Stimulated activated CD4-positive, alpha-beta T cell treated with anti-CD3 and anti-CD28 coated beads, Interleukin-1b, Interleukin-23, amount 100 ng/mL, for 48 hours (primary cell): ENCODE data around the gene KAZN.

ENCODE experiments used
- DNase-seq: peaks from one replicate; pipeline ENCODE4 v3.0.0-alpha.2; 2020

The KAZN gene

GRCh38 chr1:15100880-15101760 lies 502.6 kb downstream of the KAZN start:
- no peak for DNase-seq

GRCh38 chr1:15101801-15102200 lies 503.3 kb downstream of the KAZN start:
- no peak for DNase-seq

- DNase-seq: no peak
Observed at GRCh38 chr1:15102646-15103045, 504.2 kb downstream of the KAZN start.

GRCh38 chr1:15103211-15103610 lies 504.7 kb downstream of the KAZN start:
- no peak for DNase-seq

DNA sequence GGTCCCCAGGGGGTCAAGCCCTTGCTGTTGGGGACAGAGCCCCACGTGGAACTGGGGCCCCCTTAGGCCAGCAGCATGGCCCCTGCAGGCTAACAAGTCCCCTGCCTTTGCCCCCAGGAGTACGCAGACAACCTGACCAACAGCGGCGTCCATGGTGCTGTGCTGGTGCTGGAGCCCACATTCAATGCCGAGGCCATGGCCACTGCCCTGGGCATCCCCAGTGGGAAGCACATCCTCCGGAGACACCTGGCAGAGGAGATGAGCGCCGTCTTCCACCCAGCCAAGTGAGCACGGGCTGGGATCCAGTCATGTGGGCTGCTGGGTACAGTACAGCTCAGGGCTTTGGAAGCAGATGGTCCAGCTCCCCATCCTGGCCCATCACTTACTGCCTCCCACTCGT lies 505.4 kb downstream of the KAZN start:
- no peak for DNase-seq

- DNase-seq: no peak
Observed at GRCh38 chr1:15104768-15105167, 506.3 kb downstream of the KAZN start.

DNA sequence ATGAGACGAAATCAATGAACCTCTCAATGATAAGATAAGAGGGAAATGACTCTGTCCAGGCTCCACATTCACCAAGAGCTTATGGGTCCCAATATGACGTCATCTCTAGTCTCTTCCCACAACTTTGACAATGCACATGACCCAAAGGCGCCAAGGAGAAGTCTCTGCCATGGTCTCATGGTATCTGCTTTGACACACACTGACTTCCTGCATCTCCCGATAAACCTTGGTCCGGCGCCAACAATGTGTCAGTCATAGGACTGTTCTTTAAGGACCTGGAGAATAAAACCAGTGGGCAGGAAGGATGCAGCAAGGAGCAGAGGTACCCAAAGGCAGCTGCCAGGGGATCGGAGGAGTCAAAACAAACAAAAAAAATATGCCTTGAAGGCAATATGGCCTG lies 508.1 kb downstream of the KAZN start:
- no peak for DNase-seq

DNA sequence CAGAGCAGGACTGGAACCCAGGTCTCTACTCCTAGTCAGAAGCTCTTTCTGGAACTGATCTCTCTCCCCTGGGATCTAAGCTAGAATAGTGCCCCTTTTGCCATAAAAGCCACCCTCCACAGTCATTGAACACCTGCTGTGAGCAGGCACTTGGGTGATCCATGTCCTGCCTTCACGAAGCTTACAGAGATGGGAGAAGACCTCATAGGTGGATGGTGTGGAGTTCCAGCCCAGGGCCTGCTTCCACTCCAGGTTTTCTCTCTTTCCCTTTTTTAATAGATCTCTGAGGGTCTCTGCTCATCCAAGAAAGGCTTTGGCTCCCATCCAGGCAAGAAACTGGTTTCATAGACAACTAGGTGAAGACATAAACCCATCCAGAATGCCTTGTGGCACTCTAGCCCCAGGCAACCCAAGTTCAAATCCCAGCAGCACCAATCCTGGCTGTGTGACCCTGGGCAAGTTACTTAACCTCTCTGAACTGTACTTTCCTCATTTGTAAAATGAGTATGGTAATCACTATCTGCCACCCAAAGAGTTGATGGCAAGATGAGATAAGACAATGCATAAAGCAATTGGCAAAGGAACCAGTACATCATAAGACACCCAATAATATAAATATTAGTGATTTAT lies 508.7 kb downstream of the KAZN start:
- no peak for DNase-seq

DNA sequence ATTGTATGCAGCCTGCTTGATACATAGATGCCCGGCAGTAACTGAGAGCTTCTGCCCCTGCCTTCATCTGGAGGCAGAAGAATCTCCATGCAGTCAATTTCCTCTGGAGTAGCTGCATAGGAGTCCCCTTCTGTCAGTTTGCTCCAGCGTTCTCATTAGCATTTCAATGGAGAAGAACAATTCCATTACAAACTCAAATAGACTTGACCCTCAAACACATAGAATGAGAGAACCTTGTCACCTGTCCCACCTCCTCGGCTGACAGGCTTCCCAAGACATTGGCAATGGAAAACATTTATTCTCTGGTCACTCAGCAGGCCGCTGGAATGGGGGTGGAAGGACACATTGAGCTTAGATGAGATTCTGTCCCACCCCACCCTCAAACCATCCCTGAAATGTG lies 509.4 kb downstream of the KAZN start:
- DNase-seq: no peak

GRCh38 chr1:15110128-15110866 lies 511.8 kb downstream of the KAZN start:
- DNase-seq: no peak

GRCh38 chr1:15110867-15111230 lies 512.4 kb downstream of the KAZN start:
- no peak for DNase-seq

- no peak for DNase-seq
Observed at GRCh38 chr1:15113146-15113545, 514.7 kb downstream of the KAZN start.

- no peak for DNase-seq
Observed at GRCh38 chr1:15114884-15115283, 516.4 kb downstream of the KAZN start.

DNA sequence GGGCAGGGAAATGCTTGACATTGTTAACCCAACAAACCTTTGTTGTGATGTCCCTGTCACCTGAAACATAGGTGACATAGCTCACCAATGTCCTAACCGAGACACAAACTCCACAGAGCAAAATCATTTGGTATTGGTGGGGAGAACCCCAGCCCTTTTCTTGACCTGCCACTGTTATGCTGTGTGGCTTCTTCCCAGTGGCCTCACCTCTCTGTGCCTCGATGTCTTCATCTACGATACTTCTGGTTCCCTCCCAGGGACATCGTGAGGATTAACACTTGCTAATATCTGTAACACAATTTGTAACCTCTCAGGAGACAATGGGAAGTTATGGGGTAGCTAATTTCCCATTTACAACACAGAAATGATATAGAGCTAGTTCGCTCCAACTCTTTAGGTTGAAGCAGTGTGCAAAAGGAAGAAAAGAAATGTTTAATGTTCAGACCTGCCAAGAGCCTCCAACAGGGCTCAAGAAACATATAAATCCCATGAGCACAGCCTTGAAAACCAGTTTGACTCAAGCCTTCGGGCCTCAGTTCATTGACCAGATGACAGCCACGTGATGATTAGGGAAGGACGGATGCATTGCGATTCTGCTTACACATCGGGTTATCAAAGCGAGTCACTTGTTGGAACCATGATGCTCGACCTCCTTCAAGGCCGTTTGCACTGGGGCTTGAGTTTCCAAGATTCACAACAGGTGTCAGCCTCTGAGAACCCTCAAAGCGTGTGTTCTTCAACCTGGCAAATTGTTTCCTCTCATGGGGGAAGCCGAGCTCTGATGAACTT lies 517.3 kb downstream of the KAZN start:
- DNase-seq: no peak

DNA sequence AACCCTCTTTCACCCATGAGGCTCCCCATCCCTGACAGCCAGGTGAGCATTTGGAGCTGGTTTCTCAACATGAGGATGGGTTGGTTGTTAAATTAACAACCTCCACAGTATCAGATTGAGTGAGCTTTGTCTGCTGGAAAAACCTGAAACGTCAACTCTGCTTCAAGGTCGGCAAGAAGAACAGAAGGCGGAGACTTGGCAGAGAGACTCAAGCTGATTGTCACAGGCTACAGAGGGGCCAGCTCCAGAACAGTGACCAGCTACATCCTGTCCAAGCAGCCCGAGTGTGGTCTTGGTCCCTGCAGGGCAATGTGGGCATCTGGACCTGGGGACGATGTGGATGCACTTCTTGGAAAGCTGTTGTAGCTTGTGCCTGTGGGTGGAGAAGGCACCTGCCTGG lies 518.5 kb downstream of the KAZN start:
- no peak for DNase-seq

DNA sequence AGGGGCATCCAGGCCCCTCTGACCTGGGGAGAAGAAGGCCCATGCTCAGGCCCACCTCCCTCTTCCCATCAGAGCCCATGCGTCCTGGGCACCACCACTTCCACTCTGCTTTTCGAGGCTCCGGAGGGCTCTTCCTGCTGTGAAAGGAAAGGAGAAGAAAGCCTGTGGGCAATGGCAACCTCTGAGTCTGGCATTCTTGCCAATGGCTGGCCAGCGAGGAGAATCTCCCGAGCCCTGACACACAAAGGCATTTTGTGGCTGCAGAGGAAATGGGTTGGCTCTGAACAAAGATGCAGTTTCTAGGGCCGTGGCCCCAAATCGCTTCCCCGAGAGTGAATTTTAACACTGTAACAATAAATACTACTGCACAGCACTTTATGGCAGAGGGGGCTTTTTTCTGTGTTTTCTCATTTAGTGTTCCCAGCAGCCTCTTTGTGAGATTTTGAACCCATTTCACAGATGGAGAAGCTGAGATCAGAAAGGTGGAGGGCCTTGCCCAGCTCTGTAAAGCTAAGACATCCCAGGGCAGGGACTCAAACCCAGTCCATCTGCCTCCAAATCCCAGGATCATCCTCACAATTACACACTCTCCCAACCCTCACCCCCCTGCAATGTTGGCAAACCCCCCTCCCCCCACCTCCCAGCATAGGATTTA lies 519.3 kb downstream of the KAZN start:
- no peak for DNase-seq

DNA sequence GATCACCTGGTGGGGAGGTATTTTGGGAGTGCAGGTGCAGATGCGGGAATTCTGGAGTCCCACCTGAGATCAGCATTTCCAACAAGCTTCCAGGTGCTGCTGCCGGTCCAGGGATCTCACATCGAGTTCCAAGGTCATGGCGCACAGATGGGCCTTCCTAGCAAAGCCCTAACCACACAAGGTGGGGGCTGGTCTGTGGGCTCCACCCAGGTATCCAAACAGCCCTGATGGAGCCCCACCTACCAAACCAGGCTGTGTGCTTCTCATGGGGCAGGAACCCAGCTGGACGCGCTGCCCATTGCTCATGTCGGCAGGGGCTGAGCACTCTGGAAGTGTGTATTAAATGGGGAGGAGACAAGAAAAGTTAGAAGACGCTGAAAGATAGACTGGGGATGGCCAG lies 520.1 kb downstream of the KAZN start:
- DNase-seq: no peak

DNA sequence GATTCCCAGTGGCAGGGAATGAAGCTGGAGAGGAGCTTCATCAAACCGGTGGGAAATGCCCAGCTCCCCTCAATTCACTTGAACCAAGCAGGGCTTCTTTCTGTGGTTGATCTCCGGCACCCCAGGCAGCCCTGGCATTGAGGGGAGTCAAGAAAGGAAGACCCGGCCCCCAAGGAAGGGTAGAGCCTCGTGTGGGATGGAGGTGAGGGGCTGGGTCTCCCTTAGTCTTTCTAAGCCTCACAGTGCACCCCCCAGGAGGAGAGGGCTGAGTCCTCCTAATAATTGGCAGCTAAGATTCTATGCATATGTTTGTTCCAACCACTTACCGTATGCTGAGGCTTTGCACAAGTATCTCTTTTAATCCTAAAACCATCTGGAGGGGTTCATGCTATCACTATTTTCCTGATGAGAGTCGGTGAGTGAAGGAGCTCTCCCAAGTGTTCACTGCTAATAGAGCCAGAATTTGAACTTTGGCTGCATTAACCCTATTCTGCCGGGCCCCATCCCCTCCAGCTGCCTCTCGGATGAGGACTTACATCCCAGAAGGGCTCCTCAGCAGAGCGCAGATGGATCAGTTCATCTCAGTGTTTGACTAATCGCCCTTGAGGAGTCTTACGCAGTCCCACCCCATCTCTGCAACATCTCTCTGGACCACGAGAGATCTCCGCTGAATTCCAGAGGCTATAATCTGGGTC lies 521.9 kb downstream of the KAZN start:
- DNase-seq: no peak

GRCh38 chr1:15122331-15122730 lies 523.8 kb downstream of the KAZN start:
- no peak for DNase-seq

DNA sequence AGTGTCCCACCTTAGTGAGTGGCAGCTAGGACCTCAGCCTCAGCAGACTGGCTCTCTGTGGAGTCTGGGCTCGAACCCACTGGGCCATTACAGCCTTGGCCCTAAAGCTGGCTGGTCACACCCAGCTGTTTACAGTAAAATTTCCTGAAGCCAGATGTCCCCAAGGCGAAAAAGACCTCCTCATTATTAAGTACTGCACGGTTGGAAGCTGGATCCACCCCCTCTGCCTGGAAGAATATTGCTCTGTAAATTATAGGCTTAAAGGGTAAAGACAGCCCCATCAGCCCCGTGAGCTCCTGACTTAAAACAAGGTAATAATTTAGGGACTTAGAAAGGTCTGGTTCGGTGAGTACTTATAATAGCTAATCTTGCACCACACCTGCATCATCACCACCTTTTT lies 524.8 kb downstream of the KAZN start:
- DNase-seq: no peak

DNA sequence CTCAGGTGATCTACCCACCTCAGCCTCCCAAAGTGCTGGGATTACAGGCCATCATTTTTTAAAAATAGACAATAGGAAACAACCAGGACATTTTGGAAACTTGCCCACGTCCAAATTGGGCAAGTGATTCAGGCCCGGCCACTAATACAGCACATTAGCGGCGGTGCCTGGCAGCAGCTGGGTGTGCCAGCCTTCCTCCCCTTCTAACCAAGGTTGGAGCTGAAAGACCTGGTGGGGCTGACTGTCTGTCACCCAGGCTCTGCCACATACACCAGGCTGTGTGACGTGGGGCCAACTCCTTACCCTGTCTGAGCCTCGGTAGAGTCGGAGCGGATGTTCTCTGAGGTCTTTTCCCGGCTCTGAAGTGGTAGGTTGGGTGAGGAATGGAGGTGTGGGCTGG lies 525.4 kb downstream of the KAZN start:
- no peak for DNase-seq
